GM10847 (cell line): ENCODE measurements around the gene SLC6A17.

Experiments used
- POLR2A ChIP-seq: IDR thresholded peaks from 2 replicates; pipeline ENCODE4 v1.6.1; 2011; ENCODE audit not compliant: insufficient read length; ENCODE audit errors: extremely low read depth

Gene SLC6A17

GRCh38 chr1:110233861-110234260, 83.6 kb downstream of the SLC6A17 start:
- TF ChIP-seq POLR2A: no peak

- no peak for TF ChIP-seq POLR2A
Measured at GRCh38 chr1:110234691-110235090, 84.4 kb downstream of the SLC6A17 start.

GRCh38 chr1:110235181-110235833, 85.0 kb downstream of the SLC6A17 start:
- no peak for TF ChIP-seq POLR2A

- no peak for TF ChIP-seq POLR2A
Measured at GRCh38 chr1:110235834-110236682, 85.8 kb downstream of the SLC6A17 start.

- no peak for TF ChIP-seq POLR2A
Measured at GRCh38 chr1:110237386-110238152, 87.3 kb downstream of the SLC6A17 start.

GRCh38 chr1:110239441-110240430, 89.4 kb downstream of the SLC6A17 start:
- no peak for TF ChIP-seq POLR2A

- TF ChIP-seq POLR2A: no peak
Measured at GRCh38 chr1:110240476-110241210, 90.3 kb downstream of the SLC6A17 start.

GRCh38 chr1:110241516-110241915, 91.2 kb downstream of the SLC6A17 start:
- TF ChIP-seq POLR2A: no peak

- TF ChIP-seq POLR2A: no peak
Measured at GRCh38 chr1:110242062-110242461, 91.8 kb downstream of the SLC6A17 start.

GRCh38 chr1:110242731-110243130, 92.4 kb downstream of the SLC6A17 start:
- TF ChIP-seq POLR2A: no peak

- TF ChIP-seq POLR2A: no peak
Measured at GRCh38 chr1:110243146-110243545, 92.9 kb downstream of the SLC6A17 start.

GRCh38 chr1:110243574-110243973, 93.3 kb downstream of the SLC6A17 start:
- no peak for TF ChIP-seq POLR2A

GRCh38 chr1:110245876-110246620, 95.8 kb downstream of the SLC6A17 start:
- TF ChIP-seq POLR2A: no peak

GRCh38 chr1:110248746-110249145, 98.5 kb downstream of the SLC6A17 start:
- no peak for TF ChIP-seq POLR2A

GRCh38 chr1:110249256-110249655, 99.0 kb downstream of the SLC6A17 start:
- no peak for TF ChIP-seq POLR2A
